GM23338 (cell line): ENCODE results near the gene CDH4. TPM values are rescaled to one million over a fixed set of nuclear protein-coding genes. Genes with fewer than 3 reads are reported as not detected.

ENCODE experiments used
- ATAC-seq: fragments of 200-7000 bp; cut with Tn5 transposase; 3 replicates; pipeline ENCODE4 v1.9.1; 2020
- DNase-seq: peaks from one replicate; pipeline ENCODE4 v3.0.0-alpha.2; 2015; ENCODE audit warnings: low spot score
- H2AFZ ChIP-seq: fragments of 200-600 bp; sonication (generic); 2 replicates; pipeline ENCODE4 v1.8.0; 2016; ENCODE audit warnings: antibody characterized with exemption, mild to moderate bottlenecking, moderate library complexity
- H3F3A ChIP-seq: fragments of 200-600 bp; sonication (generic); replicated peaks from 2 replicates; pipeline ENCODE4 v1.8.0; 2017; ENCODE audit warnings: antibody characterized with exemption, mixed run types, low read depth
- H3K27ac ChIP-seq: fragments of 200-600 bp; sonication (generic); 2 replicates; pipeline ENCODE4 v1.6.1; 2016; ENCODE audit warnings: low read depth
- H3K27me3 ChIP-seq: fragments of 200-600 bp; sonication (generic); 2 replicates; pipeline ENCODE4 v1.8.0; 2016; ENCODE audit warnings: mild to moderate bottlenecking, mixed run types, moderate library complexity; ENCODE audit not compliant: insufficient read depth
- H3K36me3 ChIP-seq: fragments of 200-600 bp; sonication (generic); 2 replicates; pipeline ENCODE4 v1.8.0; 2016; ENCODE audit warnings: mild to moderate bottlenecking; ENCODE audit not compliant: insufficient read depth
- H3K4me1 ChIP-seq: fragments of 200-600 bp; sonication (generic); 2 replicates; pipeline ENCODE4 v1.8.0; 2016; ENCODE audit warnings: mild to moderate bottlenecking, moderate library complexity; ENCODE audit not compliant: insufficient read depth
- H3K4me2 ChIP-seq: fragments of 200-600 bp; sonication (generic); 2 replicates; pipeline ENCODE4 v1.7.1; 2017; ENCODE audit warnings: mixed run types
- H3K4me3 ChIP-seq: fragments of 200-600 bp; sonication (generic); 2 replicates; pipeline ENCODE4 v1.6.1; 2016; ENCODE audit warnings: mixed run types
- H3K79me2 ChIP-seq: fragments of 200-600 bp; sonication (generic); replicated peaks from 2 replicates; pipeline ENCODE4 v1.8.0; 2017; ENCODE audit warnings: mild to moderate bottlenecking; ENCODE audit not compliant: insufficient read depth
- H3K9me2 ChIP-seq: fragments of 200-600 bp; sonication (generic); 2 replicates; pipeline ENCODE4 v1.8.0; 2017; ENCODE audit not compliant: insufficient read depth
- H4K20me1 ChIP-seq: fragments of 200-600 bp; sonication (generic); replicated peaks from 2 replicates; pipeline ENCODE4 v1.8.0; 2017; ENCODE audit warnings: mild to moderate bottlenecking; ENCODE audit not compliant: insufficient read depth
- H3K27ac Mint-ChIP-seq: 2 replicates; pipeline ENCODE4 v1.8.0; 2020; ENCODE audit warnings: inconsistent platforms, mild to moderate bottlenecking, moderate library complexity, mixed read lengths
- H3K27me3 Mint-ChIP-seq: 3 replicates; pipeline ENCODE4 v1.8.0; 2022; ENCODE audit warnings: low read depth, mild to moderate bottlenecking, moderate library complexity, mixed read lengths, inconsistent platforms; ENCODE audit not compliant: insufficient read depth, poor library complexity
- H3K36me3 Mint-ChIP-seq: 3 replicates; pipeline ENCODE4 v1.8.0; 2021; ENCODE audit warnings: low read depth, mild to moderate bottlenecking, inconsistent platforms, moderate library complexity, mixed read lengths
- H3K4me1 Mint-ChIP-seq: 3 replicates; pipeline ENCODE4 v1.8.0; 2020; ENCODE audit warnings: mild to moderate bottlenecking, inconsistent platforms, mixed read lengths
- H3K4me3 Mint-ChIP-seq: 3 replicates; pipeline ENCODE4 v1.8.0; 2021; ENCODE audit warnings: moderate library complexity, mild to moderate bottlenecking, inconsistent platforms, mixed read lengths
- H3K9me3 Mint-ChIP-seq: 3 replicates; pipeline ENCODE4 v1.8.0; 2020; ENCODE audit warnings: moderate library complexity, mild to moderate bottlenecking, inconsistent platforms, mixed read lengths
- CREB1 ChIP-seq: fragments of 250-450 bp; sonication (Bioruptor Pico); IDR thresholded peaks from 2 replicates; pipeline ENCODE4 v1.5.0; 2020; ENCODE audit warnings: low read depth, mild to moderate bottlenecking, moderate library complexity
- EZH2 ChIP-seq: fragments of 200-600 bp; sonication (generic); IDR thresholded peaks from one replicate; pipeline ENCODE4 v1.8.0; 2017; ENCODE audit warnings: antibody characterized with exemption, mild to moderate bottlenecking, low read depth; ENCODE audit not compliant: unreplicated experiment
- EZH2phosphoT487 ChIP-seq: fragments of 200-600 bp; sonication (generic); IDR thresholded peaks from one replicate; pipeline ENCODE4 v1.8.1; 2018; ENCODE audit warnings: antibody characterized with exemption; ENCODE audit not compliant: unreplicated experiment
- JUNB ChIP-seq: IDR thresholded peaks from one replicate; pipeline ENCODE4 v1.6.1; 2016; ENCODE audit warnings: antibody characterized with exemption; ENCODE audit not compliant: unreplicated experiment
- NANOG ChIP-seq: IDR thresholded peaks from 2 replicates; pipeline ENCODE4 v1.6.1; 2016; ENCODE audit warnings: antibody characterized with exemption, borderline replicate concordance
- POLR2AphosphoS5 ChIP-seq: IDR thresholded peaks from 2 replicates; pipeline ENCODE4 v1.6.1; 2016; ENCODE audit warnings: antibody characterized with exemption, low read depth
- STAT1 ChIP-seq: IDR thresholded peaks from one replicate; pipeline ENCODE4 v1.6.1; 2016; ENCODE audit warnings: antibody characterized with exemption; ENCODE audit not compliant: unreplicated experiment
- ZNF114 ChIP-seq: fragments of 250-450 bp; sonication (Bioruptor Pico); IDR thresholded peaks from 2 replicates; pipeline ENCODE4 v1.5.0; 2020; ENCODE audit warnings: mild to moderate bottlenecking, moderate library complexity
- ZNF331 ChIP-seq: fragments of 250-450 bp; sonication (Bioruptor Pico); IDR thresholded peaks from 2 replicates; pipeline ENCODE4 v1.5.0; 2020; ENCODE audit warnings: low read depth, mild to moderate bottlenecking, moderate library complexity
- polyA plus RNA-seq: library from polyadenylated mRNA; unstranded; fragments of >200 nt; fragmentation: Nextera tagmentation; extraction: Ambion mirVana; gene quantifications from 2 replicates; pipeline ENCODE4 v1.2.1, GENCODE V29; 2016
- total RNA-seq: library from RNA; depleted of rRNA; stranded (reverse); fragments of >200 nt; shearing (Covaris generic); gene quantifications from 2 replicates; pipeline ENCODE4 v1.2.3, GENCODE V29; 2014
- TF ChIP-seq, protein P1 (sequence below): IDR thresholded peaks from one replicate; pipeline ENCODE4 v1.6.1; 2018; ENCODE audit warnings: antibody characterized with exemption; ENCODE audit not compliant: unreplicated experiment
- TF ChIP-seq, protein P2 (sequence below): IDR thresholded peaks from 2 replicates; pipeline ENCODE4 v1.6.1; 2016; ENCODE audit warnings: antibody characterized with exemption
- TF ChIP-seq, protein P3 (sequence below): fragments of 250-450 bp; sonication (Bioruptor Pico); IDR thresholded peaks from 2 replicates; pipeline ENCODE4 v1.5.0; 2020; ENCODE audit warnings: mild to moderate bottlenecking, moderate library complexity
- TF ChIP-seq, protein P4 (sequence below), 2 experiments: fragments of 200-600 bp in 1 of 2; sonication (generic) in 1 of 2; conservative IDR thresholded peaks; 2 replicates each; pipeline versions ENCODE4 v1.5.1 to v1.6.1; 2016 to 2017; ENCODE audit warnings: antibody characterized with exemption in 2 of 2, low read depth in 2 of 2, mild to moderate bottlenecking in 2 of 2, moderate library complexity in 1 of 2

The CDH4 gene
- total and polyA plus RNA-seq, 2 experiments from 2014 or later = 1.2 to 4.2 TPM

DNA sequence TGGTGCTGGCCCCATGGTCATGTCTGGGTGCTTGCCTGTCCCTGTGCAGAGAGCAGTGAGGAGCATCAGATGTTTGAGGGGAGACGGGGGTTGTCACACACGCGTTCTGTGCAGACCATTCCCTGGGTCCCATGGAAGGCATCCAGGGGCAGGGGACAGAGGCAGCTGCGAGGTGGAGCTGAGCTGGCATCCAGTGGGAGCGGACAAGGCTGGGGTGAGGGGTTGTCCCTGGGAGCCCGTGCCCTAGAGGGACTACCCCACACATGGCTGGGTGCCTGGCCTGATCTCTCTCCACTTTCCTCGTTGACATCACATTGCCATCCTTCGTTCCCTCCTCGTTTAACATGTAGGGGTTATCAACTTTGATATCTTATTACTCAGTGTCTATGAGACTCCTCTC lies 331.3 kb downstream of the CDH4 start:
- Mint-ChIP-seq H3K27me3 (peaks cover 14% of the 10 kb centered on the region), H3K36me3 (no peaks in the 10 kb centered on the region), H3K9me3 (no peaks in the 10 kb centered on the region; the same call in 2 of the 3 replicates), H3K4me3 (no peak overlapping the region), H3K4me1 (peaks cover 14% of the 10 kb centered on the region), H3K27ac (no peak overlapping the region)
- H3K27me3 ChIP-seq = no peaks in the 10 kb centered on the region
- H3K4me1 ChIP-seq = no peaks in the 10 kb centered on the region
- H3K36me3 ChIP-seq = no peaks in the 10 kb centered on the region
- no peaks in the 10 kb centered on the region for H3K79me2 ChIP-seq
- H3F3A ChIP-seq = no peaks in the 10 kb centered on the region
- TF ChIP-seq, protein P1, sequence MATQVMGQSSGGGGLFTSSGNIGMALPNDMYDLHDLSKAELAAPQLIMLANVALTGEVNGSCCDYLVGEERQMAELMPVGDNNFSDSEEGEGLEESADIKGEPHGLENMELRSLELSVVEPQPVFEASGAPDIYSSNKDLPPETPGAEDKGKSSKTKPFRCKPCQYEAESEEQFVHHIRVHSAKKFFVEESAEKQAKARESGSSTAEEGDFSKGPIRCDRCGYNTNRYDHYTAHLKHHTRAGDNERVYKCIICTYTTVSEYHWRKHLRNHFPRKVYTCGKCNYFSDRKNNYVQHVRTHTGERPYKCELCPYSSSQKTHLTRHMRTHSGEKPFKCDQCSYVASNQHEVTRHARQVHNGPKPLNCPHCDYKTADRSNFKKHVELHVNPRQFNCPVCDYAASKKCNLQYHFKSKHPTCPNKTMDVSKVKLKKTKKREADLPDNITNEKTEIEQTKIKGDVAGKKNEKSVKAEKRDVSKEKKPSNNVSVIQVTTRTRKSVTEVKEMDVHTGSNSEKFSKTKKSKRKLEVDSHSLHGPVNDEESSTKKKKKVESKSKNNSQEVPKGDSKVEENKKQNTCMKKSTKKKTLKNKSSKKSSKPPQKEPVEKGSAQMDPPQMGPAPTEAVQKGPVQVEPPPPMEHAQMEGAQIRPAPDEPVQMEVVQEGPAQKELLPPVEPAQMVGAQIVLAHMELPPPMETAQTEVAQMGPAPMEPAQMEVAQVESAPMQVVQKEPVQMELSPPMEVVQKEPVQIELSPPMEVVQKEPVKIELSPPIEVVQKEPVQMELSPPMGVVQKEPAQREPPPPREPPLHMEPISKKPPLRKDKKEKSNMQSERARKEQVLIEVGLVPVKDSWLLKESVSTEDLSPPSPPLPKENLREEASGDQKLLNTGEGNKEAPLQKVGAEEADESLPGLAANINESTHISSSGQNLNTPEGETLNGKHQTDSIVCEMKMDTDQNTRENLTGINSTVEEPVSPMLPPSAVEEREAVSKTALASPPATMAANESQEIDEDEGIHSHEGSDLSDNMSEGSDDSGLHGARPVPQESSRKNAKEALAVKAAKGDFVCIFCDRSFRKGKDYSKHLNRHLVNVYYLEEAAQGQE = no peak
- TF ChIP-seq EZH2phosphoT487 (no peak), JUNB (no peak), NANOG (no peak), POLR2AphosphoS5 (no peak), STAT1 (no peak), CREB1 (CRISPR knock-in tag) (no peak), EZH2 (no peak), ZNF114 (CRISPR knock-in tag) (no peak), ZNF331 (CRISPR knock-in tag) (no peak)
- TF ChIP-seq, protein P2, sequence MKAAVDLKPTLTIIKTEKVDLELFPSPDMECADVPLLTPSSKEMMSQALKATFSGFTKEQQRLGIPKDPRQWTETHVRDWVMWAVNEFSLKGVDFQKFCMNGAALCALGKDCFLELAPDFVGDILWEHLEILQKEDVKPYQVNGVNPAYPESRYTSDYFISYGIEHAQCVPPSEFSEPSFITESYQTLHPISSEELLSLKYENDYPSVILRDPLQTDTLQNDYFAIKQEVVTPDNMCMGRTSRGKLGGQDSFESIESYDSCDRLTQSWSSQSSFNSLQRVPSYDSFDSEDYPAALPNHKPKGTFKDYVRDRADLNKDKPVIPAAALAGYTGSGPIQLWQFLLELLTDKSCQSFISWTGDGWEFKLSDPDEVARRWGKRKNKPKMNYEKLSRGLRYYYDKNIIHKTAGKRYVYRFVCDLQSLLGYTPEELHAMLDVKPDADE = no peak
- TF ChIP-seq, protein P3, sequence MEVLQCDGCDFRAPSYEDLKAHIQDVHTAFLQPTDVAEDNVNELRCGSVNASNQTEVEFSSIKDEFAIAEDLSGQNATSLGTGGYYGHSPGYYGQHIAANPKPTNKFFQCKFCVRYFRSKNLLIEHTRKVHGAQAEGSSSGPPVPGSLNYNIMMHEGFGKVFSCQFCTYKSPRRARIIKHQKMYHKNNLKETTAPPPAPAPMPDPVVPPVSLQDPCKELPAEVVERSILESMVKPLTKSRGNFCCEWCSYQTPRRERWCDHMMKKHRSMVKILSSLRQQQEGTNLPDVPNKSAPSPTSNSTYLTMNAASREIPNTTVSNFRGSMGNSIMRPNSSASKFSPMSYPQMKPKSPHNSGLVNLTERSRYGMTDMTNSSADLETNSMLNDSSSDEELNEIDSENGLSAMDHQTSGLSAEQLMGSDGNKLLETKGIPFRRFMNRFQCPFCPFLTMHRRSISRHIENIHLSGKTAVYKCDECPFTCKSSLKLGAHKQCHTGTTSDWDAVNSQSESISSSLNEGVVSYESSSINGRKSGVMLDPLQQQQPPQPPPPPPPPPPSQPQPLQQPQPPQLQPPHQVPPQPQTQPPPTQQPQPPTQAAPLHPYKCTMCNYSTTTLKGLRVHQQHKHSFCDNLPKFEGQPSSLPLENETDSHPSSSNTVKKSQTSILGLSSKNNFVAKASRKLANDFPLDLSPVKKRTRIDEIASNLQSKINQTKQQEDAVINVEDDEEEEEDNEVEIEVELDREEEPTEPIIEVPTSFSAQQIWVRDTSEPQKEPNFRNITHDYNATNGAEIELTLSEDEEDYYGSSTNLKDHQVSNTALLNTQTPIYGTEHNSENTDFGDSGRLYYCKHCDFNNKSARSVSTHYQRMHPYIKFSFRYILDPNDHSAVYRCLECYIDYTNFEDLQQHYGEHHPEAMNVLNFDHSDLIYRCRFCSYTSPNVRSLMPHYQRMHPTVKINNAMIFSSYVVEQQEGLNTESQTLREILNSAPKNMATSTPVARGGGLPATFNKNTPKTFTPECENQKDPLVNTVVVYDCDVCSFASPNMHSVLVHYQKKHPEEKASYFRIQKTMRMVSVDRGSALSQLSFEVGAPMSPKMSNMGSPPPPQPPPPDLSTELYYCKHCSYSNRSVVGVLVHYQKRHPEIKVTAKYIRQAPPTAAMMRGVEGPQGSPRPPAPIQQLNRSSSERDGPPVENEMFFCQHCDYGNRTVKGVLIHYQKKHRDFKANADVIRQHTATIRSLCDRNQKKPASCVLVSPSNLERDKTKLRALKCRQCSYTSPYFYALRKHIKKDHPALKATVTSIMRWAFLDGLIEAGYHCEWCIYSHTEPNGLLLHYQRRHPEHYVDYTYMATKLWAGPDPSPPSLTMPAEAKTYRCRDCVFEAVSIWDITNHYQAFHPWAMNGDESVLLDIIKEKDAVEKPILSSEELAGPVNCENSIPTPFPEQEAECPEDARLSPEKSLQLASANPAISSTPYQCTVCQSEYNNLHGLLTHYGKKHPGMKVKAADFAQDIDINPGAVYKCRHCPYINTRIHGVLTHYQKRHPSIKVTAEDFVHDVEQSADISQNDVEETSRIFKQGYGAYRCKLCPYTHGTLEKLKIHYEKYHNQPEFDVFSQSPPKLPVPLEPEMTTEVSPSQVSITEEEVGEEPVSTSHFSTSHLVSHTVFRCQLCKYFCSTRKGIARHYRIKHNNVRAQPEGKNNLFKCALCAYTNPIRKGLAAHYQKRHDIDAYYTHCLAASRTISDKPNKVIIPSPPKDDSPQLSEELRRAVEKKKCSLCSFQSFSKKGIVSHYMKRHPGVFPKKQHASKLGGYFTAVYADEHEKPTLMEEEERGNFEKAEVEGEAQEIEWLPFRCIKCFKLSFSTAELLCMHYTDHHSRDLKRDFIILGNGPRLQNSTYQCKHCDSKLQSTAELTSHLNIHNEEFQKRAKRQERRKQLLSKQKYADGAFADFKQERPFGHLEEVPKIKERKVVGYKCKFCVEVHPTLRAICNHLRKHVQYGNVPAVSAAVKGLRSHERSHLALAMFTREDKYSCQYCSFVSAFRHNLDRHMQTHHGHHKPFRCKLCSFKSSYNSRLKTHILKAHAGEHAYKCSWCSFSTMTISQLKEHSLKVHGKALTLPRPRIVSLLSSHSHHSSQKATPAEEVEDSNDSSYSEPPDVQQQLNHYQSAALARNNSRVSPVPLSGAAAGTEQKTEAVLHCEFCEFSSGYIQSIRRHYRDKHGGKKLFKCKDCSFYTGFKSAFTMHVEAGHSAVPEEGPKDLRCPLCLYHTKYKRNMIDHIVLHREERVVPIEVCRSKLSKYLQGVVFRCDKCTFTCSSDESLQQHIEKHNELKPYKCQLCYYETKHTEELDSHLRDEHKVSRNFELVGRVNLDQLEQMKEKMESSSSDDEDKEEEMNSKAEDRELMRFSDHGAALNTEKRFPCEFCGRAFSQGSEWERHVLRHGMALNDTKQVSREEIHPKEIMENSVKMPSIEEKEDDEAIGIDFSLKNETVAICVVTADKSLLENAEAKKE = no peak
- TF ChIP-seq, protein P4, sequence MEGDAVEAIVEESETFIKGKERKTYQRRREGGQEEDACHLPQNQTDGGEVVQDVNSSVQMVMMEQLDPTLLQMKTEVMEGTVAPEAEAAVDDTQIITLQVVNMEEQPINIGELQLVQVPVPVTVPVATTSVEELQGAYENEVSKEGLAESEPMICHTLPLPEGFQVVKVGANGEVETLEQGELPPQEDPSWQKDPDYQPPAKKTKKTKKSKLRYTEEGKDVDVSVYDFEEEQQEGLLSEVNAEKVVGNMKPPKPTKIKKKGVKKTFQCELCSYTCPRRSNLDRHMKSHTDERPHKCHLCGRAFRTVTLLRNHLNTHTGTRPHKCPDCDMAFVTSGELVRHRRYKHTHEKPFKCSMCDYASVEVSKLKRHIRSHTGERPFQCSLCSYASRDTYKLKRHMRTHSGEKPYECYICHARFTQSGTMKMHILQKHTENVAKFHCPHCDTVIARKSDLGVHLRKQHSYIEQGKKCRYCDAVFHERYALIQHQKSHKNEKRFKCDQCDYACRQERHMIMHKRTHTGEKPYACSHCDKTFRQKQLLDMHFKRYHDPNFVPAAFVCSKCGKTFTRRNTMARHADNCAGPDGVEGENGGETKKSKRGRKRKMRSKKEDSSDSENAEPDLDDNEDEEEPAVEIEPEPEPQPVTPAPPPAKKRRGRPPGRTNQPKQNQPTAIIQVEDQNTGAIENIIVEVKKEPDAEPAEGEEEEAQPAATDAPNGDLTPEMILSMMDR (conservative IDR thresholded peaks at IDR 0.05; ENCODE audit: low read depth in 2 of 2) = no peak
- H3K4me3 ChIP-seq = no peak overlapping the region
- no peak overlapping the region for H3K27ac ChIP-seq
- ATAC-seq (no peak), DNase-seq (no peak)
- peaks cover 5% of the 10 kb centered on the region; the same call in 1 of the 2 replicates for H3K9me2 ChIP-seq
- no peak overlapping the region for H2AFZ ChIP-seq
- no peaks in the 10 kb centered on the region for H4K20me1 ChIP-seq
- no peak overlapping the region for H3K4me2 ChIP-seq
